Stimulated activated CD8-positive, alpha-beta memory T cell treated with anti-CD3 and anti-CD28 coated beads, Interleukin-7, amount 100 ng/mL, for 48 hours (primary cell): ENCODE results near the gene IRF1.
"Not testable (repeated sequence)": the region's sequence is repeated elsewhere in the genome, so short reads cannot be mapped to it uniquely, and the experiment has no call there.

Source experiments
- DNase-seq, 2 donors: peaks; one replicate each; pipeline ENCODE4 v3.0.0-alpha.2; 2020; ENCODE audit warnings: low read depth in 1 of 2; ENCODE audit errors: extremely low read depth in 1 of 2

IRF1 gene

DNA sequence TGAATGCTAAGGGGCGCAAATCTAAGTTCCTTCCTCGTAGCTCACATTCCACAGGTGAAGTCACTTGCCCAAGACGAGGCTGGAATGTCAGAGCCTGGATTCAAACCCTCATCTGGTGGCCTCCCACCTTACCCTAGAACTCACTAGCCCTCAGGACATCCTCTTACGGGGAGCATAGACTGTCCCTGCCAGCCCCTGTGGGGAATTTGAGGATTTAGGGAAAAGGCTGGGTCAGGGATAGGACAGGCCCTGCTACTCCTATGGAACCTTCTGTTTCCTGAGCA is 45.0 kb downstream of the IRF1 start:
- no peak for DNase-seq

DNA sequence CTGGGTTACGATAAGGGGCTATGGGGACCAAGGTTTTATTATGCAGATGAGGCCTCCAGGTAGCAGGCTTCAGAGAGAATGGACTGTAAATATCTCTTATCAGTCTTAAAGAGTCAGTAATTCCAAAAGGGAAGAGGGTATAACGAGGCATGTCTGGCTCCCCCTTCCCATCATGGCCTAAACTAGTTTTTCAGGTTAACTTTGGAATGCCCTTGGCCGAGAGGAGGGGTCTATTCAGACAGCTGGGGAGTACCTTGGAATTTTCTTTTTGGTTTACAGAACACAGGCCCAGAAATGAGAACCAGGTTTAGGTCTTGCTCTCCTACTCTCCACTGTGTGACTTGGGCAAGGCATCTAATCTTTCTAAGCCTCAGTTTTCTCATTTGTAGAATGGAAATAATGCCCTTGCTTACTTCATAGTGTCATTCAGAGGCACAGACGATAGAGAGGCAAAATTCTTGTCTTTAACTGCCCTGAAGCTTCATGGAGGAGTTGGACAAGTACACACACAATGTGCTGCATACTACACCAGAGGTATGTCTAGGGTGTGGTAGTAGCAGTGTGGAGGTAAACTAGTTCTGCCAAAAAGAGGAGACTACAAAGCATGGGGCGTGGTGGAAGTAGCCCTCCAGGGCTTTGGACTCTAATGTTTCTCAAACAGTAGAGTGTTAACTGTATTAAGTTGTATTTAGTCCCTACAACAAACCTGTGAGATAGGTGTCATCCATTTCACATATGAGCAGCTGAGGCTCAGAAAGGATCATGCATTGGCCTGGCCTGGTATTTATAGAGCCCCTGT is 45.5 kb downstream of the IRF1 start:
- no peak for DNase-seq

DNA sequence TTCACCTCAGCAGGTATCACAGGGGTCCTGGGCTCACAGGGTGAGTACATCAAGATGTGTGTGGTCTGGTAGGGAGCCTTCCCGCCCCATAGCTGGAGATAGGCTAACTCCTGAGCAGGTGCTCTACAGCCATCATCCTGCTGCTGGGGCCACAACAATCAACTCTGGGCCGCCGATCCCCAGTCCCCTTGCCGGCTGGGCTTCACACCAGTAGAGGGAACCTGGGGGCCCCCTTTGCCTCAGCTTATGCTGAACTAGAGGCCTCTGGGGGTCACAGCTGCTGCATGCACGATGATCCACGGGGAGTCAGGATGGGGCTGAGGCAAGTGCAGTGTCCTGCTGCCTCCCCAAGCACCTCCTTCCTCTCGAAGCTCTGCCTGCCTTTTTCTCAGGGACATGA is 46.5 kb downstream of the IRF1 start:
- DNase-seq, result no peak

DNA sequence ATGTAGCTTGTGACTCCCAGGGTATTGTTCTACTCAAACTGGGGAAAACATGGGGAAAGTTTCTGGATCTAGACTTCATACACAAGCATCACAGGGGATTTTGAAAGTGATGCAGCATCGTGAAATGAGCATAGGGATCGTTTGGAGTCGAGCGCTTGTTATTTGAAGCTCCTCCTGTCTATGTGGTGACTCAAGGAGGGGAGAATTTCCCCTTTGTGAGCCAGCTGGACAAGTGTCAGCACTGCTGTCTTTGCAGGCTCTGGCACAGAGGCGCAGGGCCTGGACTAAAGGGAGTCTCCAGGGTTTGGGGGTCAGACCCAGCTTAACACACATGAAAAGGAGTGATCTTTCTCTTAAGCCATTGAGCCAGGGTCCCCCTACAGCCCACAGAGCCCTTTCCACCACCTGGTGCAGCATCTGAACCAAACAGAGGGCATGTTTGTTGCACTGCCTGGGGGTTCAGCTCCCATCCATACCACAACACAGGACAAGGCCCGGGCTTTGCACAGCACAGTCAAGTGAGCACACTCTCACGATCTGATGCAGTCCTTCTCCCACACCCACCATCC is 51.0 kb downstream of the IRF1 start:
- no peak for DNase-seq

DNA sequence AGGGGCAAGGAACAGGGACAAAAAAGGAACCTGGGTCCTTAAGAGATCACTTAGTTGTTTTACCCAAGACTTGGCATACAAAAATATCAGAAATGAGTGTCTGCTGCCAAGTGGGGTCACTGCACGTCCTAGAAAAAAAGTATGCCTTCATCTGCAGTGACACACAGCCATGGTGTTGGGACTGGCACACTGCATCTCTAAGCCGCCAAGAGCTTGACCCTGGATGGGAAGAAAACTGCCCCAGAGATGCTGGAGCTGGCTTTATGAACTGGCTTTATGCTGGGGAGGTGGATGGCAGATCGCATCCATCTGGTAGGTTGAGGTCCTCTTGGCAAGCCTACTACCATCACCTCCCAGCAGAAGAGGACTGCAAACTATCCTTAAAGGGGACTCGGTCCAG is 51.7 kb downstream of the IRF1 start:
- no peak for DNase-seq

DNA sequence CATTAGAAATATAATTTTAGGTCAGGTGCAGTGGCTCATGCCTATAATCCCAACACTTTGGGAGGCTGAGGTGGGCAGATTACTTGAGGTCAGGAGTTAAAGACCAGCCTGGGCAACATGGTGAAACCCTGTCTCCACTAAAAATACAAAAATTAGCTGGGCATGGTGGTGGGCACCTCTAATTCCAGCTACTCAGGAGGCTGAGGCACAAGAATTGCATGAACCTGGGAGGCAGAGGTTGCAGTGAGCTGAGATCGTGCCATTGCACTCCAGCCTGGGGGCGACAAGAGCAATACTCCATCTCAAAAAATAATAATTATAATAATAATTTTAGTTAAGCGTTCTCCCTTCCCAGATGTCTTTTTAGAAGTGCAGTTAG is 52.3 kb downstream of the IRF1 start:
- not testable (repeated sequence) for DNase-seq

DNA sequence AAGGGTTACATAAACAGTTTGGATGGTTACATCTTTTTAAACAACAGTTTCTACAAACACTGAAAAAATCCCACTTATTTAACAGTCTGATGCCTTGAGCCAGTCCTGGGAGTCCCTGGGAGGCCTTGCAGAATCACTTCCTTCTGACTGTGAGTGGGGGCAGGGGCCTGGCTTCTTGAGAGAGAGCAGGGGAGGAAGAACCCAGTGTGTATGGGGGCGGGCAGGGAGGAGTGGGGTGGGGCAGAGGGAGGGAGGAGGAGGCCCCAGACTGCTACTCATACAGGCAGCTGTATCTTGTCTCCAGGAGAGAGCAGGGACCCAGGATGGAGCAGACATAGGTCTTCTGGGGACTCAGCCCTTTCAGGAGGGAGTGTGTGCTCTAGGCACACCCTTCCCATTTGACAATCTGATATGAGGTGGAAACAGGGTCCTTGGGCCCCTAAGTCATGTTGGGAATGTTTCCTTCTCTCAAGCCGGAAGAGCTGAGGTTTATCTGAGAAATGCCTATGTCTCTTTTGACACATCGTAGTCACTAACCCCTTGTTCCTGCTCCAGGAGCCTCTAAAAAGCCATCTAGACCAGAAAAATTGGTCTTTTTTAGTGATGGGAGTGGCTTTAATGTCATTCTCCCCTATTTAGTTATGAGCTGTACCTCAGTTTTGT is 52.8 kb downstream of the IRF1 start:
- no peak for DNase-seq

DNA sequence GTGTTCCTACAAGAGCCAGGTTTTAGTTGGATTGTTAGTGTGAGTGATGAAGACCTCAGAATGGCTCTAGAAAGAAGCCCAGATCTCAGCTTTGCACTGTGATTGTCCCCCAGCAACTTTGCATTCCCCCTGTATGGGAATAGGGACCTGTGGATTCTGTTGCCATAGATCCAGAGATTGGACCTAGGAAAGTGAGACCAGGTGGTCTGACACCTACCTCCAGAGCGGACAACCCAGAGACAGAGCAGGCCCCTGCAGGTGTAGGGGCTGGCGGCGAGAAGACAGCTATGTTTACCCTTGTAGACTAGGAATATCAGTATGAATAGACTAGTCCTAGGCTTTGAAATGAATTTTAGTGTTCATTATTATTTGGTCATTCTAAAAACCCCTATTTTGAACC is 53.6 kb downstream of the IRF1 start:
- DNase-seq, result no peak

DNA sequence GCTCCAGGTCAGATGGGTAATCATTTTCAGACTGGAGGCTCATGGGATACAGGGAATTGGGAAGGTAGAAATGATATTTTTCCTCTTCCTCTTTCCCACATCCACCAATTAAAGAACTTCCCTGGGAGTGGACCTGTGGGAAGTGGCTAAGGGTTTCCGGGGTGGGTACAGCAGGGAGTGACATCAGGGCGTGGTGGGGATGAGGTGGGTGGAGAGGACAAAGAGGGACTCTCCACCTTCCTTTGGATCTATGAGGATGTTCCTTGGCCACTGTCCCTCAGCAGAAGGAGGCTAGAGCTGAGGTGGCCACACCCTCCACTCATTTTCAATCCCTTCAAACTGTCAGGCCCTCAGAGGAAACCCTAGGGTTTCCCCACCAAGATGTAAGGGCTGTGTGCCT is 54.7 kb downstream of the IRF1 start:
- no peak for DNase-seq

DNA sequence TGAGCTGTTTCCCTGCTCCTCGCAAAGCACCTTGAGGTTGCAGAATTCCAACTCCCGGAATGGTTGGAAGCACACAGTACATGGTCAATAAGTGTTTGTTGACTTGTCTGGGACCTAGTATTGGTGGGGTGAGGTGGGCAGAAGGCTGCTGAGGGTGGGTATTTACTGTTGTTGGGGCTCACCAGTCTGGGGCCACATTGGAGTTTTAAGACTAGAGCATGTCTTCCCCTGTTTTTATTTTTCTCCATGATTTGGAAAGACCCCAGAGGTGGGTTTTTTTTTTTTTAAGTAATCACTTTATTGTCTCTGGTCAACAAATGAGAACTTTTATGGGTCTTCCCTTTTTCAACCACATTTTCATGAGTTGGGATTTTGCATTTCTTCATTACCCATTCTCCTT is 55.1 kb downstream of the IRF1 start:
- no peak for DNase-seq

DNA sequence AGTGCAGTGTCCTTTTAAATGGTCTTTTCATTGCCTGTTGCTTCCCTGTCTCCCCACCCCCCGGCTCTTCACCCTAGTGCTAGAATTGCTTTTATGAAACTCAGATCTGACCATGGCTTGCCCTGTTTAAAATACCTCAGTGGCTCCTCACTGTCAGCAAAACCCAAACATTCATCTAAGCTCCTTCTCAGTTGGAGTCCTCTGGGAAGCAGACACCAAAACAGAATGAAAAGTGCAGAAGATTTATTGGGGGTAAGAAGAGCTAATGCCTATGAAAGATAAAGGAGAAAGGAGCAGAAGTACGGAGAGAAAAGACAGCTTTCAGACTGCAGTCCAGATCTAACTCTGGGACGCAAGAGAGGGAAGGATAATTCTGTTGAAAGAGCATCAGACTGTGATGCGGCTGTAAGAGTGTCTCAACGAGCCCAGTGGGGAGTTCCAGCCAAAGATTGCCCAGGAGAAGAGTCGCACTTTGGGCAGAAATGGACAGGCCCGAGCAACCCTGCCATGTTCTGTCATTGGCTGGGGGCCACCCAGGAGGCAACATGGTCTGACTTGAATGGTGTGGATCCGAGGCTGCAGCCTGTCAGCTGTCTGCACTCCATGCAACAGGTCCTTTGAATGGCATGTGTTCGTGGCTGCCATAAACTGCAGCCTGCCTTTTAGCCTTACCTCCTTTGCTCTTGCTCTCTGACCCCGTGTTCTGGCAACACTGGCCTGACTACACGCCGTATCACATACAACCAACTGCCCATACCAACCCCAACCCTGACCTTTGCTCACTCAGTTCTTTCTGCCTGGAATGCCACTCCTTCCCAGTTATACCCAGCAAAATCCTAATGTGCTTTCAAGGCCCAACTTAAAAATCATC is 55.9 kb downstream of the IRF1 start:
- DNase-seq, result no peak

DNA sequence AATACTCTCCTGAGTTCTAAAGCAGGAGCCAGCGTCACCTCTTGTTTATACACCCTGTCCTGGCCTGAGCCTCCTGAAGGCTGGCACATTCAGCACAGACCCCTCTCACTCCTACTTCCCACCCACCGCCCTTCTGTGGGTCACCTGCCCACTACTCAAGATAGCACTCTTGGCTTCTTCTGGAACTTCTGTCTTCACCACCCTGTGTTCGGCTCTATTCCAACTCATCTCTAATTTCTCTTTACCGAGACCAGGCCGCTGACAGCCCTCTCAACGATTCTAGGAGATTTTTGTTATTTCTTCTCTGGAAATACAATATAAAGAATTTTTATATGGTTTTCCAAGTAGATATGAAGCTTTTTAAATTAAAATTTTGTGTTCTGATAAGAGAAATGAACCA is 57.4 kb downstream of the IRF1 start:
- no peak for DNase-seq

DNA sequence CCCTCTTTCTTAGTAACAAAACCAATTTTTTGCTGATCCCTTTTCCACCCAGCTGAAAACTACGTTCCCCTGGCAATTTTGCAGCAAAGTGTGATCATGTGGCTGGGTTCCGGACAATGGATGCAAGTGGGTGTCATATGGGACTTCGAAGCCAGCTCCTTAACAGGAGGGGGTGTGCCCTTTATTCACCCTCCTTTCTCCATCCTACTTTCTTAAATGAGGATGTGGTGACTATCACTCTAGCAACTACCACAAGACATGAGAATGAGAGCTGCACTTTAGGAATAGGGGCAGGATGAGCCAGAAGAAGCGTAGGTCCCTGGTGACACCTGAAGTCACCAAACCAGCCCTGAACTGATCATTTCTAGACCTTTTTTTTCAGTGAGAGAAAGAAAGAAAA is 58.9 kb downstream of the IRF1 start:
- no peak for DNase-seq
